HepG2 (cell line): Measurements from ENCODE around the gene PCYOX1L. TPM values are rescaled to one million over a fixed set of nuclear protein-coding genes. Genes with fewer than 3 reads are reported as not detected.

Experiments used
- DMTF1 ChIP-seq: sonication (generic); formaldehyde crosslinking; IDR thresholded peaks from 2 replicates; pipeline ENCODE4 v1.4.0; 2020; ENCODE audit warnings: mild to moderate bottlenecking, missing genetic modification reagents
- GTF2F1 ChIP-seq: fragments of 150-350 bp; IDR thresholded peaks from 2 replicates; pipeline ENCODE4 v1.6.1; 2014; ENCODE audit warnings: low read length
- HIVEP1 ChIP-seq: sonication (generic); formaldehyde crosslinking; IDR thresholded peaks from 2 replicates; pipeline ENCODE4 v1.4.0; 2020; ENCODE audit warnings: mild to moderate bottlenecking, missing genetic modification reagents
- HMGA1 ChIP-seq: sonication (generic); formaldehyde crosslinking; conservative IDR thresholded peaks from 2 replicates; pipeline ENCODE4 v1.4.0; 2020; ENCODE audit warnings: missing genetic modification reagents
- KDM3A ChIP-seq: IDR thresholded peaks from 2 replicates; pipeline ENCODE4 v1.6.1; 2018; ENCODE audit warnings: low read depth, missing compliant biosample characterization
- NFKBIZ ChIP-seq: IDR thresholded peaks from 2 replicates; pipeline ENCODE4 v1.6.1; 2018; ENCODE audit warnings: missing genetic modification reagents, missing compliant biosample characterization
- PCBP1 ChIP-seq: fragments of 200-400 bp; formaldehyde crosslinking; IDR thresholded peaks from 2 replicates; pipeline ENCODE4 v1.6.1; 2017; ENCODE audit warnings: mild to moderate bottlenecking, low read depth, low read length, borderline replicate concordance
- SNAPC4 ChIP-seq: sonication (generic); formaldehyde crosslinking; IDR thresholded peaks from 2 replicates; pipeline ENCODE4 v1.4.0; 2020; ENCODE audit warnings: mild to moderate bottlenecking, missing genetic modification reagents
- SP4 ChIP-seq: sonication (generic); formaldehyde crosslinking; IDR thresholded peaks from 2 replicates; pipeline ENCODE4 v1.8.1; 2023; ENCODE audit warnings: mild to moderate bottlenecking, missing genetic modification reagents
- SP5 ChIP-seq: IDR thresholded peaks from 2 replicates; pipeline ENCODE4 v1.6.1; 2016; ENCODE audit warnings: low read depth, borderline replicate concordance
- TAF1 ChIP-seq: sonication (generic); formaldehyde crosslinking; IDR thresholded peaks from 2 replicates; pipeline ENCODE4 v1.4.0; 2020; ENCODE audit warnings: missing genetic modification reagents
- USF2 ChIP-seq, 2 experiments: sonication (generic) in 1 of 2; formaldehyde crosslinking in 1 of 2; IDR thresholded peaks; 2 replicates each; pipeline versions ENCODE4 v1.5.1 to v1.6.1; 2011 to 2020; ENCODE audit warnings: borderline replicate concordance in 1 of 2, low read depth in 1 of 2, low read length in 1 of 2, mild to moderate bottlenecking in 1 of 2, missing genetic modification reagents in 1 of 2, moderate library complexity in 1 of 2
- ZMAT3 ChIP-seq: sonication (generic); formaldehyde crosslinking; conservative IDR thresholded peaks from 2 replicates; pipeline ENCODE4 v1.7.0; 2021; ENCODE audit warnings: missing genetic modification reagents
- ZNF33A ChIP-seq: sonication (generic); formaldehyde crosslinking; IDR thresholded peaks from 2 replicates; pipeline ENCODE4 v1.5.1; 2020; ENCODE audit warnings: missing genetic modification reagents, mild to moderate bottlenecking, moderate library complexity, borderline replicate concordance
- ZNF383 ChIP-seq: sonication (generic); formaldehyde crosslinking; IDR thresholded peaks from 2 replicates; pipeline ENCODE4 v1.4.0; 2020; ENCODE audit warnings: missing genetic modification reagents, mild to moderate bottlenecking, borderline replicate concordance
- ZNF660 ChIP-seq: sonication (generic); formaldehyde crosslinking; IDR thresholded peaks from 2 replicates; pipeline ENCODE4 v1.5.1; 2020; ENCODE audit warnings: mild to moderate bottlenecking, low read depth, missing genetic modification reagents, borderline replicate concordance
- ZNF724P ChIP-seq: sonication (generic); formaldehyde crosslinking; IDR thresholded peaks from 2 replicates; pipeline ENCODE4 v1.8.0; 2022; ENCODE audit warnings: missing genetic modification reagents, borderline replicate concordance
- ZNF777 ChIP-seq: sonication (generic); formaldehyde crosslinking; IDR thresholded peaks from 2 replicates; pipeline ENCODE4 v1.4.0; 2020; ENCODE audit warnings: missing genetic modification reagents
- polyA plus RNA-seq, 8 experiments: library from polyadenylated mRNA; depleted of rRNA in 3 of 8; stranded (reverse) in 7 of 8; unstranded in 1 of 8; fragments of >200 nt; fragmentation: Illumina TruSeq in 4 of 8; extraction: Trizol in 4 of 8; gene quantifications; 2 replicates each; pipeline versions ENCODE4 v1.2.1 to v1.2.3, GENCODE V29; 2011 to 2016; ENCODE audit warnings: low read depth in 4 of 8, missing spikeins in 1 of 8, mixed read lengths in 1 of 8; ENCODE audit not compliant: insufficient read depth in 1 of 8
- total RNA-seq, 5 experiments: library from RNA; depleted of rRNA; stranded (reverse); fragments of >200 nt; fragmentation: Illumina TruSeq; extraction: Trizol; gene quantifications; 2 replicates each; pipeline ENCODE4 v1.2.3, GENCODE V29; 2016; ENCODE audit warnings: low read depth in 1 of 5

The PCYOX1L gene
- total and polyA plus RNA-seq, 2 of the 13 experiments (the other 11 are each of a cell fraction or from before 2014, with no cell fraction given): 1.00 to 3.7 TPM

GRCh38 chr5:149380466-149381121 lies 22.7 kb downstream of the PCYOX1L start (continued):
- TF ChIP-seq USF2 (IDR thresholded peaks at IDR 0.05; ENCODE audit: low read depth, low read length) (no peak), USF2 (CRISPR knock-in tag; IDR thresholded peaks at IDR 0.05; ENCODE audit: borderline replicate concordance) (peak; percentile 36), ZNF777 (CRISPR knock-in tag) (no peak), SP4 (CRISPR knock-in tag) (no peak), ZNF724P (no peak), SNAPC4 (no peak), GTF2F1 (no peak), ZMAT3 (CRISPR knock-in tag) (no peak), TAF1 (CRISPR knock-in tag) (peak; percentile 73), HIVEP1 (CRISPR knock-in tag) (no peak), KDM3A (CRISPR knock-in tag) (no peak), PCBP1 (no peak), NFKBIZ (CRISPR knock-in tag) (no peak), HMGA1 (CRISPR knock-in tag) (no peak), ZNF33A (no peak), SP5 (CRISPR knock-in tag) (no peak), ZNF383 (CRISPR knock-in tag) (no peak), DMTF1 (CRISPR knock-in tag) (no peak), ZNF660 (CRISPR knock-in tag) (no peak)
